ENCODE results near the gene SBNO1.
"Not testable (repeated sequence)": the region's sequence is repeated elsewhere in the genome, so short reads cannot be mapped to it uniquely, and the experiment has no call there.

The SBNO1 gene

GRCh38 chr12:123337070-123337469 lies 27.6 kb downstream of the SBNO1 start:
- no peak for DNase-seq

DNA sequence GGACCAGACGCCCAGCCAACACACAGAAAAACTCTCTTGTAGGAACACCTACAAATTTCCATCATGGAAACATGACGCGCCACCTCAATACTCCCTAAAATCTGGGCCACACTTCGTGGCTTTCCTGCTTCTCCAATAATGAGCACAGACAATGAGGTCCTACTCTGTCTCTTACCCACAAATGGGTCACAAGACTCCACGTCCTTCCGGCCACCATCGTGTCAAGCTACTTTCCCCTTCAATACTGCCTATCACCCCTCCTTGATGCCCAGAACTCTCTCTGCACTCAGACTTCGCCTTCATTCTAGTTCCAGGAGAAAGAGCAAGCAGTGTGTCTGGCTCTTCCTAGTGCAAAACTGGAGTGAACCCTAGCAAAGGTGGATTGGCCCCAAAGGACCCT lies 28.1 kb downstream of the SBNO1 start:
- no peak for DNase-seq

DNA sequence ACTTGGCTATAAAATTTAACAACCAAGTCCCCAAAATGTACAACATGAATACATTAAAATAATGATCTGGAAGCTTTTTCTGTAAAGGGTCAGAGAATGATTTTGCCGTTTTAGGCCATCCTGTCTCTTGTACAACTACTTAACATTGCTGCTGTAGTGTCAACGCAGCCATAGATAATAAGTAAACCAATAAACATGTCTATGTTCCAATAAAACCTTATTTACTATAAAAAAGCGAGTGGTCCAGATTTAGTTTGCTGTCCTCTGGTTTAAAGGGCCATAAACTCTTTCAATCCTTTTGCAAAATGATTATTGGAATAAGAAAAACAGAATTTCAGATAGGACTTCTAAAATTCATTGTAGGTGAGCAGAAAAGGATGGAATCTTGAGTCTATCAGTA lies 29.2 kb downstream of the SBNO1 start:
- DNase-seq = no peak

- DNase-seq = no peak
Observed at GRCh38 chr12:123329799-123330198, 34.8 kb downstream of the SBNO1 start.

DNA sequence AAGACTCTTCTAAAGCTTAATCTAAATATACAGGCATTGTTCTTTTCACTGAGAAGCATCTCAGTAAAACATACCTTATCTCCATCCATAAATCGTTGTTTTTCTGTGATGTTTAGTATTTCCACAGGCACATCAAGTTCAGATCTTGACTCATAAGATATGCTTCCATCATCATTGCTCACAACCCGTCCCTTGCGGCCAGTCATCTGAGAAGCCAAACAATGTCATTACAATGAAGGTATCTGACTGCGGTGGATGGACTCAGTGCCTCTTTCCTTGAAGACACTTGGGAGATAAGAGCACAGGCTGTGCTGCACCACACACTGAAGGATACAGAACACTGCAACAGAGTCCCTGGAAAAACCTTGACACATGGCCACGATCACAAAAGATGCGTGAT lies 44.8 kb downstream of the SBNO1 start:
- DNase-seq = no peak

GRCh38 chr12:123319273-123319672 lies 45.4 kb downstream of the SBNO1 start:
- DNase-seq = no peak

- DNase-seq = not testable (repeated sequence)
Observed at GRCh38 chr12:123313046-123313445, 51.6 kb downstream of the SBNO1 start.

DNA sequence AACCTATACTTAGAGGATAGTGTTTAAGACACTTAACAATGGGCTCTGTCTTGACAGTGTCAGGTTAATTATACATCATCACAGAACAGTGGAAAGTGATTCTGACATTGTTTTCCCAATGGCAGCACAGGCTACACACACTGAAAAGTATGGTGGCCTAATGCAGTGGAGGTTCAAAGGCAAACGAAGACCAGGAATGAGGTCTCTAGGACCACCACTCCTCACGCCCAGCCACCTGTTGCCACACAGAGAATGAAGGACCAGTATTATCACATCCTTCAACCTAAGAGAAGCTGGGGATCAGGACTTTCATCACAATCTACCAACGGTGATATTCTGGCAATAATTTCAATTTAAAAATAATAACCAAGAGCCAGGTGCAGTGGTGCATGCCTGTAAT lies 58.4 kb downstream of the SBNO1 start:
- DNase-seq = no peak

DNA sequence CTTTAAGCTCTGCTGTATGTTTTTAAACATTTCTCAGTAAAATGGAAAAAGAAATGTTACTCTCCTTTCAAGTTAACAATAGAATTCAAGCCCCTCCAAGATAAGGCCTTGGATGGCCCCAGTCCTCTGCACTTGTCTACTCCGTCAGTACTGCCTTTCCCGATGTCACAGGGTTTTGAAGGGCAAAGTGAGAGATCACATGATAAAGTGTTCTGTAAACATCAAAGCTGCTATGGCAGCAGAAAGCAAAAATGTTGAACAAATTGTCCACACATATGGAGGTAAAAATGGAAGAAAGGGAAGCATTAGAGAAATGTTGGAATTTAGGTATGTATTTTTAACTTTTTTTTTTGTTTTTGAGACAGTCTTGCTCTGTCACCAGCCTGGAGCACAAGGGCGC lies 59.5 kb downstream of the SBNO1 start:
- DNase-seq = no peak

DNA sequence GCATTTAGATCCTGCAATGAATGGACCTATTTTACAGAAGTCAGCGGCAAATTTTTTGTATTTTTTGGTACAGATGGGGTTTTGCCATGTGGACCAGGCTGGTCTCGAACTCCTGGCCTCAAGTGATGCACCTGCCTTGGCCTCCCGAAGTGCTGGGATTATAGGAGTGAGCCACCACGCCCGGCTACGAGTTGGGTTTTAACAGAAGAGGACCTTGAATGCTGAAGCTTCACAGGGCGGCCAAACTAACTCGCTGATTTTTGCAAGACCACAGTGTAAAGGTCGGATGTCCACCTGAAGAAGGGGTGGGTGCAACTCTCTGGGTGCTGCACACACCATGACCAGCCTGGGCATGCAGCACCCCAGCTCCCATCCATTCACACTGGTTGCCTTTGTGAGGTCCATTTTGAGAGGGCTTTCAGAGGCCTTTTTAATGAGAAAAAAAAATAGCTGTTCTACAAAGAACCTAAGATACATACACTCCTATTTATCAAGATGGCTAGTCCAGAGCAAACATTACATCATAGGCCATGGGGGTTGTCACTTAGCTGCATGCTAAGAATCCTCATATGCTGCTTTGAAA lies 71.4 kb downstream of the SBNO1 start:
- DNase-seq = no peak

DNA sequence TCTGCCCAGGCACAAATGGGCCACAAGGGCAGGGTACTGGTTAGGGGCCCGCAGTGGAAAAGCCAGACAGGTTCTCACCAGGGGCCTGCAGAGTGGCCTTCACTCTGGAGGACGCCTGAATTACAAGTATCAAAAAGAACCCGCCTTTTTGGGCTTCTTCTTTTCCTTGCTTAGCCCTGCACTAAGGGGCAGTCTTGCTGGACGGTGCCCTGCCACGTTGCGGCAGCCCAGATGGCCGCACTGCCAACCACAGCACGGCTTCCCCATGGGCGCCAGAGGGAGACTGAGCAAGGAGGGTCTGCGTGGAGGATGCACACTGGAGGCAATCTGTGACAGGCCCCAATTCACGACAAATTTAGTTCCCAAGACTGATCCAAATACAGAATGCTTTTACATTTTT lies 74.7 kb downstream of the SBNO1 start:
- no peak for DNase-seq

GRCh38 chr12:123288751-123289346 lies 75.8 kb downstream of the SBNO1 start:
- DNase-seq = no peak

GRCh38 chr12:123286652-123287373 lies 77.8 kb downstream of the SBNO1 start:
- no peak for DNase-seq

DNA sequence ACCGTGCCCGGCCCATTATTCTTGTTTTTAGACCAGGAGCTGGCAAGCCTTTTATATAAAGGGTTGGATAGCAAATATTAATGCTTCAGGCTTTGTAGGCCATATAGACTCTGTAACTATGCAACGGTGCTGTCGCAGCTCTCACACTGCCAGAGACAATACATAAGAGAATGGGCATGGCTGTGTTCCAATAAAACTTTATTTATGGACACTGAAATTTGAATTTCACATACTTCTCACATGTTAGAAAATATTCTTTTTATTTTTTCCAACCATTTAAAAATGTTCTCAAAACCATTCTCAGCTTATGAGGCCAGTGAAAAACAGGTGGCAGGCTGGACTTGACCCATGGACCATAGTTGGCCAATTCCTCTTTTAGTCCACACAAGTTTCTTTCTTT lies 80.0 kb downstream of the SBNO1 start:
- no peak for DNase-seq

GRCh38 chr12:123283461-123283860 lies 81.2 kb downstream of the SBNO1 start:
- no peak for DNase-seq

- no peak for DNase-seq
Observed at GRCh38 chr12:123282111-123282510, 82.5 kb downstream of the SBNO1 start.

GRCh38 chr12:123280971-123281370 lies 83.7 kb downstream of the SBNO1 start:
- no peak for DNase-seq

- DNase-seq = no peak
Observed at GRCh38 chr12:123278101-123278627, 86.5 kb downstream of the SBNO1 start.

DNA sequence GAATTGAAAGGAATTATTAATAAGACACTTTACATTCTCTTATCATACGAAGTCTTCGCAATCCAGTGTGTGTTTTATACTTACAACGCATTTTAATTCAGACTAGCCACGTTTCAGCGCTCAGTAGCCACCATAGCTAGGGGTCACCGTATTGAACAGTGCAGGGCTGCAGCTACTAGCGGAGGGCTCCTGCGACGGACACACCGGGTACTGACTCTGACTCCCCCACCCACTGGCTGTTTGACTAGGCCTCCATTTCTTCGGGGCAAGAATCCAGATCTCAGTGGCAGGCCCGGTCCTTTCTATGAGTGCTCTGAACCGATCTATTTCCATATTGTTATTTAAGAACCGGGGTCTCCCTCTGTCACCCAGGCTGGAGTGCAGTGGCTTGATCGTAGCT lies 91.5 kb downstream of the SBNO1 start:
- no peak for DNase-seq

DNA sequence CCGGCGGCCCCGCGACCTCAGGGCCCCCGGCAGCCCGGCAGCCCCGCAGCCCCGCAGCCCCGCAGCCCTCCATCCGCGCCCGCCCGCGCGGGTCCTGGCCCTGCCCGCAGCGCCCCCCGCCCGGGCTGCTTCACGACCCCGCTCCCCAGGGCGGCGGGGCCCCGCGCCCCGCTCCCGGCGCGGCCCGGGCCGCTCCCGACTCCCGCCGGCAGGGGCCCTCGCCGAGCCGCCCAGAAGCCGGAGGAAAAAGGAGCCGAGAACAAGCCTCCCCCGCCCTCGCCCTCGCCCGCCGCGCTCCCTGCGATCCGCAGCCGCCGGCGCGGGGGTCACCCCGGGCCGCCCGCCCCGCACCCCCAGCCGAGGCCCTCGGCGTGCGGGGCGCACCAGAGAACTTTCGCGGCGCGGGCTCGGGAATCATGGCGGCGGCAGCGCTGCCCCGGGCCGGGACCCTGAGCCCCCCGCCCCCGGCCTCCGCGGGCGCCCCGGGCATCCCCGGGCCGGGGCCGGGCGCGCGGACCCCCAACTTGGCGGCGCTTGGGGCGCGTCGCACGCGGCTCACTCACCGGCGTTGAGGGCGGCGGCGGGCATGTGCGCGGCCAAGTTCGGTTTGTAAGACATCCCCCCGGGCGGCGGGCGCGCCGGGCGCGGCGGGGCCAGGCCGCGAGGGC lies 93.5 kb downstream of the SBNO1 start:
- DNase-seq = peak; percentile 56

GRCh38 chr12:123270214-123271000 lies 94.2 kb downstream of the SBNO1 start:
- no peak for DNase-seq

DNA sequence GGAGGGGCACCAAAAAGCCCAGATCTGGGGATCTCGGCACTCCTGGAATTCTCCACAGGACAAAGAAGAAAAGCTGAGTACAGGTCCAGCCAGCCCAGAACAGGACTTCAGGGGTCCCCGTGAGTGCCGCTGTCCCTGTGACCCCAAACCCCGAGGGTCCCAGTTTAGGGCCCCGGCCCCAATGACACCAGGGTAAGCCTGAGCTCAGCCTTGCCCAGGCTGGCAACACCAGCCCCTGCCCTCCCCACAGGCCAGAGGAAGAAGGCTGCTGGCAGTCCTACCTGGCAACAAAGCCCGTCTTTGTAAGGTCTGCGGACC lies 94.8 kb downstream of the SBNO1 start:
- DNase-seq = no peak

DNA sequence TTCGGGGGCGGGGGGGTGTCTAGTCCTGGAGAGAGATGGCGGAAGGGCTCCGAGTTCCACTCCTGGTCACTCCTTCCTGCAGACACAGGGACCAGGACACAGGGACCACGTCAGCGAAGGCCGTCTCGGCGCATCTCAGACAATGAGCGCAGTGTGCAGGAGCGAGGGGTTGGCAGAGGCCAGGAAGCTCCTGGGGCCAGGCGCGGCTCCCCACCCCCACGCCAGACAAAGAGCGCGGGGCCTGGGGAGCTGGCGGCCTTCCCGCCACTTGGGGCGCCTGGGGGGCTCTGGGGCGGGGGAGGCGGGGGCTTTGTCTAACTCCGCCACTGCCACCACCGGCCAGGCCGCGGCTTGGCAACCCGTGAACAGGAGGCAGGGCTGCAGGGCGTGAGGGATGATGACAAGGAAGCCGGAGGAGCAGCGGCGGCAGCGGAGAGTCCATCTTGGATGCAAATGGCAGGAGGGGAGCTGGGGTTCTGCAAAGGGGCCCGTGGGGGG lies 95.2 kb downstream of the SBNO1 start:
- peak; percentile 29 for DNase-seq
